IMR-90 (cell line): ENCODE data around the gene MAOA. TPM values are rescaled to one million over a fixed set of nuclear protein-coding genes. Genes with fewer than 3 reads are reported as not detected.

Experiments used
- ATAC-seq: fragments of 200-7000 bp; cut with Tn5 transposase; 2 replicates; pipeline ENCODE4 v1.9.1; 2020; ENCODE audit warnings: low read depth, mild to moderate bottlenecking, moderate library complexity
- BruUV-seq: library from RNA; stranded (reverse); fragments of 400-500 nt; replicated peaks from 2 replicates; lab custom pipeline; 2021; lab: Mats Ljungman, UMichigan
- CTCF ChIA-PET: fragments of 300-600 bp; formaldehyde crosslinking; extraction: SDS; loops from one replicate; lab custom pipeline; 2021; ENCODE audit warnings: antibody characterized with exemption; lab: Yijun Ruan, JAX
- POLR2A ChIA-PET: fragments of 300-600 bp; sonication (Branson Sonifier 250); formaldehyde crosslinking; loops from one replicate; lab custom pipeline; 2022; ENCODE audit warnings: antibody characterized with exemption; ENCODE audit not compliant: unreplicated experiment; lab: Charles Lee
- DNase-seq: peaks from one replicate; pipeline ENCODE4 v3.0.0; 2013
- H2AFZ ChIP-seq: replicated peaks from 2 replicates; pipeline ENCODE3; 2013; ENCODE audit warnings: low read length, mild to moderate bottlenecking; ENCODE audit not compliant: poor library complexity
- H2AK5ac ChIP-seq: 2 replicates; pipeline ENCODE4 v1.6.1; 2013; ENCODE audit warnings: low read depth, low read length, inconsistent platforms
- H2AK9ac ChIP-seq: replicated peaks from 2 replicates; pipeline ENCODE3; 2013; ENCODE audit warnings: mild to moderate bottlenecking, low read depth, low read length, moderate library complexity; ENCODE audit not compliant: poor library complexity
- H2BK120ac ChIP-seq: 2 replicates; pipeline ENCODE4 v1.6.1; 2013; ENCODE audit warnings: low read depth, low read length, inconsistent platforms
- H2BK15ac ChIP-seq: 3 replicates; pipeline ENCODE4 v1.6.1; 2013; ENCODE audit warnings: low read depth, low read length, inconsistent platforms
- H2BK20ac ChIP-seq: 2 replicates; pipeline ENCODE4 v1.6.1; 2013; ENCODE audit warnings: low read depth, mild to moderate bottlenecking, inconsistent platforms, low read length, moderate library complexity
- H2BK5ac ChIP-seq: 2 replicates; pipeline ENCODE4 v1.6.1; 2013; ENCODE audit warnings: mild to moderate bottlenecking, low read depth, low read length, inconsistent platforms; ENCODE audit not compliant: poor library complexity, severe bottlenecking
- H3K14ac ChIP-seq: replicated peaks from 2 replicates; pipeline ENCODE4 v1.6.1; 2013; ENCODE audit warnings: low read depth, low read length, inconsistent platforms
- H3K18ac ChIP-seq: 2 replicates; pipeline ENCODE4 v1.6.1; 2013; ENCODE audit warnings: low read depth, low read length, control low read depth
- H3K23ac ChIP-seq: 2 replicates; pipeline ENCODE4 v1.6.1; 2013; ENCODE audit warnings: low read depth, low read length, inconsistent platforms
- H3K27ac ChIP-seq: 2 replicates; pipeline ENCODE4 v1.5.1; 2013; ENCODE audit warnings: mild to moderate bottlenecking, control low read depth, low read length; ENCODE audit not compliant: insufficient read depth
- H3K27me3 ChIP-seq: 2 replicates; pipeline ENCODE4 v1.6.1; 2013; ENCODE audit warnings: low read length; ENCODE audit not compliant: control insufficient read depth, insufficient read depth
- H3K36me3 ChIP-seq: 2 replicates; pipeline ENCODE4 v1.6.1; 2013; ENCODE audit warnings: low read length, mixed read lengths; ENCODE audit not compliant: control insufficient read depth, insufficient read depth
- H3K4ac ChIP-seq: 2 replicates; pipeline ENCODE4 v1.6.1; 2013; ENCODE audit warnings: low read depth, low read length, inconsistent platforms
- H3K4me1 ChIP-seq: 2 replicates; pipeline ENCODE4 v1.6.1; 2013; ENCODE audit warnings: low read length, mixed read lengths; ENCODE audit not compliant: control insufficient read depth, insufficient read depth
- H3K4me2 ChIP-seq: 2 replicates; pipeline ENCODE4 v1.6.1; 2013; ENCODE audit warnings: low read depth, mild to moderate bottlenecking, control low read depth, low read length, moderate library complexity
- H3K4me3 ChIP-seq: 2 replicates; pipeline ENCODE4 v1.5.1; 2013; ENCODE audit warnings: low read depth, mild to moderate bottlenecking, control low read depth, low read length, moderate library complexity; ENCODE audit not compliant: insufficient read depth
- H3K56ac ChIP-seq: 2 replicates; pipeline ENCODE4 v1.6.1; 2013; ENCODE audit warnings: low read length, inconsistent platforms; ENCODE audit not compliant: insufficient read depth; ENCODE audit errors: extremely low read depth
- H3K79me1 ChIP-seq, 2 experiments: 2 replicates each; pipeline ENCODE4 v1.6.1; 2013; ENCODE audit warnings: low read length in 2 of 2, inconsistent platforms in 1 of 2, low read depth in 1 of 2
- H3K9ac ChIP-seq: 2 replicates; pipeline ENCODE4 v1.6.1; 2013; ENCODE audit warnings: low read depth, low read length, control low read depth
- H3K9me1 ChIP-seq: 2 replicates; pipeline ENCODE4 v1.6.1; 2013; ENCODE audit warnings: low read length, inconsistent platforms; ENCODE audit not compliant: insufficient read depth
- H3K9me3 ChIP-seq: 2 replicates; pipeline ENCODE4 v1.6.1; 2013; ENCODE audit warnings: low read length; ENCODE audit not compliant: control insufficient read depth, insufficient read depth
- H4K20me1 ChIP-seq: 2 replicates; pipeline ENCODE4 v1.6.1; 2013; ENCODE audit warnings: low read length, inconsistent platforms; ENCODE audit not compliant: insufficient read depth
- H4K5ac ChIP-seq: 2 replicates; pipeline ENCODE4 v1.6.1; 2013; ENCODE audit warnings: mild to moderate bottlenecking, low read depth, low read length, control low read depth
- H4K8ac ChIP-seq, 2 experiments: 2 replicates each; pipeline ENCODE4 v1.6.1; 2013; ENCODE audit warnings: low read depth in 2 of 2, low read length in 2 of 2, control low read depth in 1 of 2, inconsistent platforms in 1 of 2
- H4K91ac ChIP-seq: 2 replicates; pipeline ENCODE4 v1.6.1; 2013; ENCODE audit warnings: low read depth, low read length, inconsistent platforms; ENCODE audit not compliant: insufficient read depth
- BHLHE40 ChIP-seq: fragments of 150-350 bp; IDR thresholded peaks from 2 replicates; pipeline ENCODE4 v1.6.1; 2016; ENCODE audit warnings: mild to moderate bottlenecking, low read depth, low read length
- CEBPB ChIP-seq: IDR thresholded peaks from 2 replicates; pipeline ENCODE4 v1.6.1; 2012; ENCODE audit warnings: low read depth, low read length, improper control_type of control experiment
- CHD1 ChIP-seq: IDR thresholded peaks from 2 replicates; pipeline ENCODE4 v1.6.1; 2012; ENCODE audit warnings: low read depth, low read length, improper control_type of control experiment
- CTCF ChIP-seq: conservative IDR thresholded peaks from 2 replicates; pipeline ENCODE4 v1.5.1; 2012; ENCODE audit warnings: mild to moderate bottlenecking, low read depth, low read length, improper control_type of control experiment
- MAFK ChIP-seq: IDR thresholded peaks from 2 replicates; pipeline ENCODE4 v1.6.1; 2012; ENCODE audit warnings: low read depth, low read length, improper control_type of control experiment
- MAZ ChIP-seq: IDR thresholded peaks from 2 replicates; pipeline ENCODE4 v1.6.1; 2012; ENCODE audit warnings: low read depth, mild to moderate bottlenecking, low read length, improper control_type of control experiment, moderate library complexity, borderline replicate concordance
- MXI1 ChIP-seq: IDR thresholded peaks from 2 replicates; pipeline ENCODE4 v1.6.1; 2012; ENCODE audit warnings: low read depth, mild to moderate bottlenecking, low read length, moderate library complexity, borderline replicate concordance
- NFE2L2 ChIP-seq: fragments of 150-350 bp; IDR thresholded peaks from 2 replicates; pipeline ENCODE4 v1.6.1; 2016; ENCODE audit warnings: low read depth, mild to moderate bottlenecking, low read length
- POLR2A ChIP-seq: IDR thresholded peaks from 2 replicates; pipeline ENCODE4 v1.6.1; 2012; ENCODE audit warnings: mild to moderate bottlenecking, low read depth, low read length
- RAD21 ChIP-seq: IDR thresholded peaks from 2 replicates; pipeline ENCODE4 v1.6.1; 2012; ENCODE audit warnings: low read length, improper control_type of control experiment
- SMC3 ChIP-seq: fragments of 150-350 bp; IDR thresholded peaks from 2 replicates; pipeline ENCODE4 v1.6.1; 2016; ENCODE audit warnings: low read depth, mild to moderate bottlenecking, antibody characterized with exemption, low read length, moderate library complexity
- WGBS, 2 experiments: methylation state at CpG; one replicate each; pipeline versions ENCODE4 v1.1.5 to v1.1.7; 2013; ENCODE audit warnings: missing lambda C conversion rate in 2 of 2; ENCODE audit not compliant: insufficient read length in 1 of 2; ENCODE audit errors: extremely low coverage in 2 of 2; 5-methylcytosine and 5-hydroxymethylcytosine counted together
- dilution Hi-C: fragments of 300-500 bp; cut with HindIII; formaldehyde crosslinking; loops from one replicate; pipeline ENCODE4 v1.14.3; 2018; ENCODE audit warnings: low sequenced_read_pairs; ENCODE audit not compliant: unreplicated experiment
- in situ Hi-C: fragments of 300-500 bp; cut with MboI; formaldehyde crosslinking; loops from 3 replicates; pipeline ENCODE4 v1.14.3; 2019; ENCODE audit warnings: low sequenced_read_pairs, inconsistent platforms, mixed read lengths
- intact Hi-C: fragments of 100-400 bp; cut with micrococcal nuclease; formaldehyde crosslinking; loops from 2 replicates; pipeline ENCODE4 v1.10.0; 2022
- polyA plus RNA-seq, 3 experiments: library from polyadenylated mRNA; depleted of rRNA; stranded (reverse); fragments of >200 nt; gene quantifications; 2 replicates each; pipeline ENCODE4 v1.2.3, GENCODE V29; 2012; ENCODE audit warnings: low replicate concordance in 1 of 3
- total RNA-seq: library from RNA; depleted of rRNA; stranded (reverse); fragments of >200 nt; gene quantifications from 2 replicates; pipeline ENCODE4 v1.2.3, GENCODE V29; 2012

MAOA gene
- total and polyA plus RNA-seq, 2 of the 4 experiments (the other 2 are of a cell fraction), result 0.14 to 0.36 TPM

- ChIA-PET CTCF (interaction anchor here (0.6 kb wide), 1 partner anchor 175 kb away, joined by 4 read pairs; no protein-coding TSS in a partner anchor), POLR2A (no interaction called here)
- H4K20me1 ChIP-seq, result no peaks in the 10 kb centered on the region
- H3K56ac ChIP-seq, result no peak overlapping the region
- no peak overlapping the region for H2AFZ ChIP-seq
- no peak overlapping the region for H2AK9ac ChIP-seq
- no peak overlapping the region for H3K4me3 ChIP-seq
- no peak overlapping the region for H3K9ac ChIP-seq
- intact Hi-C loops, result no loop called here
- no peak overlapping the region for H4K91ac ChIP-seq
- H3K18ac ChIP-seq, result no peak overlapping the region
- dilution Hi-C loops, result no loop called here
- no peaks in the 10 kb centered on the region for H3K79me1 ChIP-seq
- H3K4ac ChIP-seq, result no peak overlapping the region
- DNase-seq, result no peak
- no peak for ATAC-seq
- no peak overlapping the region for H2BK15ac ChIP-seq
- no CpG with 5 or more reads among the region's 3 CpGs for WGBS, 2 experiments
- no peak overlapping the region for H4K5ac ChIP-seq
- H3K14ac ChIP-seq, result no peak overlapping the region
- TF ChIP-seq MAZ (no peak), CHD1 (no peak), MXI1 (no peak), POLR2A (no peak), SMC3 (no peak), CTCF (no peak), BHLHE40 (no peak), NFE2L2 (no peak), RAD21 (no peak), MAFK (no peak), CEBPB (no peak)
- H3K4me1 ChIP-seq, result no peaks in the 10 kb centered on the region
- no peak overlapping the region for H2BK20ac ChIP-seq
- in situ Hi-C loops, result no loop called here
- no peaks in the 10 kb centered on the region for H3K9me3 ChIP-seq
- no peak overlapping the region for H3K27ac ChIP-seq
- H4K8ac ChIP-seq, result no peak overlapping the region
- H2AK5ac ChIP-seq, result no peak overlapping the region
- no peaks in the 10 kb centered on the region for H3K36me3 ChIP-seq
- peaks cover 3% of the 10 kb centered on the region; the same call in 1 of the 2 replicates for H3K27me3 ChIP-seq
- no peak overlapping the region for H3K4me2 ChIP-seq
- H2BK120ac ChIP-seq, result no peak overlapping the region
- no TSS peak for BruUV-seq
- no peak overlapping the region for H2BK5ac ChIP-seq
- H3K23ac ChIP-seq, result no peak overlapping the region
- no peaks in the 10 kb centered on the region for H3K9me1 ChIP-seq
Measured at GRCh38 chrX:43735957-43736356, 79.9 kb downstream of the MAOA start.
